ENCODE results near the gene LRRC4. TPM values are rescaled to one million over a fixed set of nuclear protein-coding genes. Genes with fewer than 3 reads are reported as not detected.

LRRC4 gene
- total and polyA plus RNA-seq, 2 donors (not counting 3 experiments of a cell fraction or from before 2014, with no cell fraction given): 3.8 to 4.2 TPM

DNA sequence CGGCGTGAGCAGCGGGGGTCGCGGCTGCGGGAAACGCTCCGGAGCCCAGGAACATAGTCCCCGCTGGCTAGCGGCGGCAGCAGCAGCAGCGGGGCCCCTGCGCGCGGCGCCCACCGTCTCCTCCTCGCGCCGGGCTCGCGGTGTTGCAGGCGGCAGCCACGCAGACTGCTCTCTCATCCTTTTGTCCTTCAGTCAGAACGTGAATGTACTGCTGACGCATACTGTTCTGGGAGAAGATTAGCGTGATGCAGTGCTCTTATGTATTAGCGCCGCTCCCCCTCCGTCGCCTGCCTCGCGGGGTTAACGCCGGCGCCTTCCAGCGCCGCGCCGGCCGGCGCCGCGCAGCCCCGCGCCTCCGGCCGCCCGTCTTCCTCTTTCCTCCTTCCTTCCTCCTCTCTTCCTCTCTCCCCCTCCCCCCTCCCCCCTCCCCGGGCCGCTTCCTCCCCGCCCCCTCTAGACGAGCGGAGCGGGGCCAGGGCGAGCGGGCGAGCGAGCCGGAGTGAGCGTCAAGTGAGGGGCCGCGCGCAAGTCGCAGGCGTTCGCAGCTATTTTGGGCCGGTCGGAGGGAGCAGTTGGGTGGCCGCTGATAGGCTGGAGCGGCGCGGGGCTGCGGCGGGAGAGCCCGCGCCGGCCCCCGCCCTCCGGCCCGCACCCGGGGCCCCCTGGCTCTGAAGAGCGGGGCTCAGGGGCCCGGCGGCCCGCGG, 816 bp upstream of the LRRC4 start:
- Histone ChIP-seq H3K9me3 (replicated peaks; ENCODE audit: control insufficient read depth, insufficient read depth, low read length) (no peaks in the 10 kb centered on the region), H3K4me3 (replicated peaks in 1 of 3; ENCODE audit: insufficient read depth in 1 of 3, low read depth in 1 of 3, low read length in 3 of 3) (peak overlapping the region in 2 of 3 experiments; percentile 8 to 45), H3K9me1 (replicated peaks; ENCODE audit: control insufficient read depth, extremely low read depth, insufficient read depth, low read length) (no peaks in the 10 kb centered on the region), H3K4me1 (ENCODE audit: control insufficient read depth, extremely low read depth, insufficient read depth, low read length) (peaks cover 6% of the 10 kb centered on the region), H4K20me1 (replicated peaks; ENCODE audit: control insufficient read depth, extremely low read depth, insufficient read depth, low read length) (peaks cover 4% of the 10 kb centered on the region), H3K36me3 (ENCODE audit: control insufficient read depth in 2 of 2, extremely low read depth in 1 of 2, insufficient read depth in 2 of 2, low read length in 2 of 2) (no peaks in the 10 kb centered on the region), H2AFZ (ENCODE audit: low read depth, low read length) (no peak overlapping the region), H3K4me2 (ENCODE audit: insufficient read depth, low read length) (peak overlapping the region; percentile 40), H3K79me2 (ENCODE audit: control insufficient read depth, insufficient read depth, low read length) (no peaks in the 10 kb centered on the region), H3K27me3 (ENCODE audit: control insufficient read depth in 2 of 2, insufficient read depth in 2 of 2, low read length in 2 of 2) (no peaks in the 10 kb centered on the region), H3K9ac (replicated peaks; ENCODE audit: extremely low read depth, insufficient read depth, low read length) (peak overlapping the region; percentile 15), H3K27ac (ENCODE audit: insufficient read depth, low read depth, low read length) (no peak overlapping the region)
- FAIRE-seq (peak; percentile 89), DNase-seq (ENCODE audit: low read depth, low spot score) (peak; percentile 85)
- intact Hi-C loops (cut with micrococcal nuclease): loop anchor here (1.0 to 10.0 kb wide), 3 partner anchors 100 to 447 kb away; partner anchors contain the start of genes ARF5 and GCC1
- BruUV-seq (replicated peaks): no TSS peak
- dilution Hi-C loops (cut with MboI; ENCODE audit: extremely low pct_ligation_motif_present, low sequenced_read_pairs): no loop called here
- ChIA-PET CTCF (interaction anchor here (0.6 to 2.7 kb wide), 5 partner anchors 14 to 1269 kb away, joined by 4 to 13 read pairs (median 5); no protein-coding TSS in a partner anchor), POLR2A (no interaction called here)
- TF ChIP-seq CTCF (IDR thresholded peaks at IDR 0.05; ENCODE audit: extremely low read depth in 1 of 2, insufficient read depth in 1 of 2, low read depth in 1 of 2, low read length in 2 of 2) (peak; percentile 16 to 37), FOS (IDR thresholded peaks at IDR 0.05; ENCODE audit: borderline replicate concordance, insufficient read depth, low read length) (peak; percentile 19), POLR2AphosphoS5 (IDR thresholded peaks at IDR 0.05; ENCODE audit: insufficient read depth, low read depth, low read length) (peak; percentile 36)
- TF ChIP-seq, protein P1, sequence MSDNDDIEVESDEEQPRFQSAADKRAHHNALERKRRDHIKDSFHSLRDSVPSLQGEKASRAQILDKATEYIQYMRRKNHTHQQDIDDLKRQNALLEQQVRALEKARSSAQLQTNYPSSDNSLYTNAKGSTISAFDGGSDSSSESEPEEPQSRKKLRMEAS (IDR thresholded peaks at IDR 0.05; ENCODE audit: insufficient read depth, insufficient read length): no peak
